HPDE6-E6E7 (cell line): ENCODE measurements around the gene ENDOD1.

Source experiments
- DNase-seq: peaks from one replicate; pipeline ENCODE4 v3.0.0; 2011; ENCODE audit warnings: missing footprints; ENCODE audit errors: extremely low spot score

The ENDOD1 gene

DNA sequence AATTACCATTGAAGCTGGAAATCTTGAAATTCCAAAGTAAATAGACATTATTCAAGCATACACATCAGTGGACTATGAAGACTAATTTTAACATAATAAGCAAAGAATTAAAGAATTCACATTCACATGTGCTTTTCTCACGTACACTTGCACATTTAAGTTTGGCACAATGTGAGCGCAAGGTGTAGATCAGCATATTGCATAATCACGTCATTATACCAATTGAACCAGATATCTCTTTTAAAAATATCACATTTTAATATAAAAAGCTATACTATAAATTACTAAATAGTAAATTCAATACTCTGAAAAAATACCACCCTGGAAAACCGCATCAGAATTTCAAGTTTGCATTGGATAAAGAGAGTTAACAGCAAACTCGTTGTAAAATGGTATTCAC lies 80.6 kb downstream of the ENDOD1 start:
- DNase-seq = no peak

DNA sequence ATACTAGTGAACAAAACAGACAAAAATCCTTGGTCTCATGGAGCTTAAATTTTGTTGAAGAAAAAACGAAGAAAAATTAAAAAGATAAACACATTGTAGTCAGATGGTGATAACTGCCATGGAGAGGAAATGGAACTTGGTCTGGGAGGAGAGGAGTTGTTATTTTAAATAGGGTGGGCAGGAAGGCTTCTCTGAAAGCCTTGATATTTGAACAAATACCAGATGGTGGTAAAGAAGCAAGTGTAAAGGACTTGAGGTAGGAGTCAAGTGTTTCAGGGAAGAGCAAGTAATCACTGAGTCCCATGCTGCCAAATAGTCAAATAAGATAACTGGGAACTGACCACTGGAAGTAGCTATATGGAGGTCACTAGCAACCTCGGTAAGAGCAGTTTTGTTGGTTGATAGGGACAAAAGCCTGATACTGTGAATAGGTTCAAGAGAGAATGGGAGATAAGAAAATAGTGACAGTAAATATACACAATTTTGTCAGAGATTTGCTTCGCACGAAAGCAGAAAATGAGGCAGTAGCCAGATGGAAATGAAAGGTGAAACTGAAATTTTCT lies 86.3 kb downstream of the ENDOD1 start:
- no peak for DNase-seq
